Right ventricle myocardium superior (tissue), 1 donor: ENCODE results near the gene EMILIN2. TPM values are rescaled to one million over a fixed set of nuclear protein-coding genes. Genes with fewer than 3 reads are reported as not detected.

Experiments used
- ATAC-seq: fragments of 200-7000 bp; cut with Tn5 transposase; one replicate; pipeline ENCODE4 v1.9.1; 2020; ENCODE audit warnings: mild to moderate bottlenecking; ENCODE audit not compliant: poor library complexity
- DNase-seq: peaks from one replicate; pipeline ENCODE4 v3.0.0-alpha.2; 2020
- intact Hi-C: fragments of 100-400 bp; cut with DNase I; formaldehyde crosslinking; loops from one replicate; pipeline ENCODE4 v1.11.2; 2022
- total RNA-seq: library from RNA; stranded (reverse); fragmentation: NEBNext Ultra II Directional; extraction: Animal tissue kit (Norgen Biotek cat#: 25700); gene quantifications from one replicate; pipeline ENCODE4 v1.2.1, GENCODE V29; 2021
- donor health status: DM: no; HTN: yes; CAD: no; lungs with severe emphysema.

The EMILIN2 gene
- total RNA-seq, 1 donor from 2014 or later = 17.7 TPM

GRCh38 chr18:2890606-2891005 is 43.8 kb downstream of the EMILIN2 start:
- intact Hi-C loops = no loop called here

GRCh38 chr18:2891526-2892431 is 45.0 kb downstream of the EMILIN2 start:
- DNase-seq = no peak
- no peak for ATAC-seq
- intact Hi-C loops = no loop called here

More at GRCh38 chr18:2890606-2891005, 43.8 kb downstream of the EMILIN2 start:
- DNase-seq (no peak), ATAC-seq (no peak)

- intact Hi-C loops = no loop called here
- DNase-seq (no peak), ATAC-seq (no peak)
These were observed 46.2 kb downstream of the EMILIN2 start for GRCh38 chr18:2893056-2893455.

DNA sequence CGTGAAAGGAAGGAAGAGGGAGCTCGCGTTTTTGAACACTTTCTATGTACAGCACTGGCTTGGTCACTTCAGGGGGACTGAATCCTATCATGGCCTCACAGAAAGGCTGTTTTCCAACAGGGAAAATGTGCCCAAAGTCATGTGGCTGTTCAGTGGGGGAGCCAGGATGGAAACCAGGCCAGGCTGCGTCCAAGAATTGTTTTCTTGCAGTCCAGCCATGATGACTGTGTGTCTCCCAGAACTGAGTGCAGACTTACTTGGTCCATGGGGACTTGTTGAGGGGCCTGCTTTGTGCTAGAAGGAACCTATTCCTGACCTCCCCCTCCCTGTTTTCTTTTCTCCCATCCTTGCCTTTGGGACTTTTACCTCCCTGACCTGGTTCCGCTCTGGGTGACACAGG is 46.9 kb downstream of the EMILIN2 start:
- intact Hi-C loops = loop anchor here (2.0 kb wide), 1 partner anchor 37 kb away; no protein-coding TSS in a partner anchor
- DNase-seq = no peak
- ATAC-seq = peak; percentile 3

GRCh38 chr18:2894131-2894840 is 47.5 kb downstream of the EMILIN2 start:
- intact Hi-C loops = loop anchor here (2.0 kb wide), 1 partner anchor 37 kb away; no protein-coding TSS in a partner anchor
- DNase-seq (peak; percentile 82), ATAC-seq (peak; percentile 91)

DNA sequence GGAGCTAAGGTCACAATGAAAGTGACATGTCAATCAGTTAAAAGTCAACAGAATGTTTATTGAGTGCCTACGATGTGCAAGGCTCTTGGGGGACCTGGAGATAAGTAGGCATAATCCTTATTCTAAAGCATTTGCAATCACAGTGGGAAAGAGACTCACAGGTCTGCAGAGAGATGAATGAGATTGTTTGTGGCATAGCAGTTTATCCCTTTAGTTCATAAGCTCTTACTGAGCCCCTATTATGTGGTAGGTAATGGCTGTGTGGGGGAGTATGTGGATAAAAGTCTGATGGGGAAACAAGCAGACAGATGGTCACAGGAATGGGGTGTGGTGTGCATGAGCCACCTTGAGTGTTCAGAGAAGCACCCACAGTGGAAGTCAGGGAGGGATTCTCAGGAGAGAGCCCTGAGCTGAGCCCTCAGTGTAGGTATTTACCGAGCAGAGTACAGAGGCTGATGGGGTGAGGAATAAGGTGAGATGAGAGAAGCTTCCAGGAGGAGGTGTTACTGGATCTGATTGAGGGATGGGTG is 48.1 kb downstream of the EMILIN2 start:
- intact Hi-C loops = loop anchor here (2.0 kb wide), 1 partner anchor 38 kb away; no protein-coding TSS in a partner anchor
- ATAC-seq = no peak
- no peak for DNase-seq

DNA sequence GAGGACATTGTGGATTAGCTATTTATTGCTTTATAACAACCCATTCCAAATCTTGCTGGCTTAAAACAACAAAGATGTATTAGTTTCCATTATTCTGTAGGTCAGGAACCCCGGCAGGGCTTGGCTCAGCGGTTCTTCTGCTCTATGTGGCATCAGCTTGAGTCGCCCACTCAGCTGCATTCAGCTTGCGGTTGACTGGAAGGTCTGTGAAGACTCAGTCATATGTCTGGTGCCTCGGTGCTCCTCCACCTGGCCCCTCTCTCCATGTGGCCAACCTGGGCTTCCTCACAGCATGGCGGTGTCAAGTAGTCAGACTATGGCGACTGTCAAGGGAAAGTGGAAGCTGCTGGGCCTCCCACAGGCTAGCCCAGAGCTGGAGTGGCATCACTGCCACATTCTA is 48.6 kb downstream of the EMILIN2 start:
- DNase-seq = no peak
- intact Hi-C loops = loop anchor here (2.0 kb wide), 1 partner anchor 39 kb away; no protein-coding TSS in a partner anchor
- no peak for ATAC-seq

DNA sequence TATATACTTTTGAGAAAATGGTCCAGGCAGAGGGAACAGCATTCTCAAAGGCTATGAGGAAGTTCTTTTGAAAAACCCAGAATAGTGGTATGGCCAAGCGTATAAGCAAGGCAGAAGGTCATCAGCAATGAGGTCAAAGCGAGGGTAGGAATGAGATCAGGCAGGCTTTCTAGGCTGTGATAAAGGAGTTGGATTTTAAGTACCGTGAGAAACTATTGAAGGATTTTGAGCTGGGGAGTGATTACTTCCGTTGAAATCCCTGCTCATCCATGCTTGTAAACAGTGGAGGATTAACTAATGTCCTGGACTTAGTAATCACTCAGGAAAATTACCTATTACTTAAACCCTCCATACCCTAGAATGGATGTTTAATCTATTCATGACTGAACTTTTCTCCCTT is 50.2 kb downstream of the EMILIN2 start:
- DNase-seq (no peak), ATAC-seq (no peak)
- intact Hi-C loops = no loop called here

GRCh38 chr18:2897448-2898185 is 50.8 kb downstream of the EMILIN2 start:
- DNase-seq = no peak
- no peak for ATAC-seq
- intact Hi-C loops = no loop called here

DNA sequence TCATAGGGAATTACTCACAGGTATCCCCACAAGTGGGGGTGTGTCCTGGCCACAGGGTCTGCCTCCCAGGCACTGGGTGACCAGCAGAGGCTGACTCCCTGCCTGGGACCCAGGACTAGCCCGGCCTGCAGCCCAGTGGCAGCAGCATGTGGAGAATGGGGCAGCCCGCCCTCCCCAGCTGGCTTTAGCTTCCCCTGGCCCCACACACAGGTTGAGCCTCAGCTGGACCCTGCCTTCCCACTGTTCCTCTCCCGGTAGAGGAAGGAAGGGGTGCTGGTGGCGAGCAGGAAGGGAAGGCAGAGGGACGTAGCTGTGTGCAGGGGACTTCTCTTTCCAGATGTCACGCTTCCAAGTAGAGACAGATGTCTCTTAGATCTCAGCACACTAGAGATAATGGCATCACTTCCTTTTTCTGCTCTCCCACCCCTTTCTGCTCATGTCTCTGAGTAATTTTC is 51.4 kb downstream of the EMILIN2 start:
- peak; percentile 60 for DNase-seq
- intact Hi-C loops = no loop called here
- no peak for ATAC-seq

GRCh38 chr18:2900684-2901422 is 54.0 kb downstream of the EMILIN2 start:
- no peak for DNase-seq
- no peak for ATAC-seq
- intact Hi-C loops = loop anchor here (5.0 kb wide), 1 partner anchor 54 kb away; the partner anchor contains the start of gene EMILIN2

- DNase-seq (peak; percentile 57), ATAC-seq (peak; percentile 28)
- intact Hi-C loops = loop anchor here (5.0 kb wide), 1 partner anchor 54 kb away; the partner anchor contains the start of gene EMILIN2
These were observed 54.7 kb downstream of the EMILIN2 start for GRCh38 chr18:2901423-2901985.

DNA sequence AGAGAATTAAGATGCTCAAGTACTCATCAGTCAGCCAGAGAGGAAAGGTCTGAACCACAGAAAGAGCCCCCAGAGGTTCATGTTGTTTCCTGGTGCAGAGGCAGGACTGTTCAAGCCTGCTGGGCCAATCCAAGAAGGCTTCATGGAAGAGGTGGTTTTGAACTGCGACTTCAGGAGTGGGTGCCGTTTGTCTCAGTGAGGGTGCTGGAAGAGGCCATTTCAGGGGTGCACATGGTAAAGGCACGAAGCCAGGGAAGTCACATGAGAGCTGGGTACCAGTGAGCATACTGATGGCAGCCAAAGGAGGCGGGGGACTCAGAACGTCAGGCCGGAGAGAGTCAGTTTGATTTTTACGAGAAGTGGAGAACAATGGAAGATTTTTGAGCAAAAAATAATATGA is 55.5 kb downstream of the EMILIN2 start:
- intact Hi-C loops = loop anchor here (5.0 kb wide), 1 partner anchor 55 kb away; the partner anchor contains the start of gene EMILIN2
- DNase-seq = no peak
- no peak for ATAC-seq

- peak; percentile 63 for ATAC-seq
These were observed 56.2 kb downstream of the EMILIN2 start for GRCh38 chr18:2903006-2903405.

GRCh38 chr18:2905854-2906703 is 59.3 kb downstream of the EMILIN2 start:
- DNase-seq (peak; percentile 85), ATAC-seq (peak; percentile 67)
- intact Hi-C loops = no loop called here

More at GRCh38 chr18:2903006-2903405, 56.2 kb downstream of the EMILIN2 start:
- peak; percentile 81 for DNase-seq
- intact Hi-C loops = loop anchor here (5.0 kb wide), 1 partner anchor 56 kb away; the partner anchor contains the start of gene EMILIN2
